HG03280 (cell line): ENCODE results near the gene MRC1.

ENCODE experiments used
- ATAC-seq: cut with Tn5 transposase; IDR thresholded peaks from one replicate; pipeline ENCODE4 v1.9.1; 2021; ENCODE audit warnings: mild to moderate bottlenecking, moderate library complexity; ENCODE audit not compliant: unreplicated experiment

The MRC1 gene

DNA sequence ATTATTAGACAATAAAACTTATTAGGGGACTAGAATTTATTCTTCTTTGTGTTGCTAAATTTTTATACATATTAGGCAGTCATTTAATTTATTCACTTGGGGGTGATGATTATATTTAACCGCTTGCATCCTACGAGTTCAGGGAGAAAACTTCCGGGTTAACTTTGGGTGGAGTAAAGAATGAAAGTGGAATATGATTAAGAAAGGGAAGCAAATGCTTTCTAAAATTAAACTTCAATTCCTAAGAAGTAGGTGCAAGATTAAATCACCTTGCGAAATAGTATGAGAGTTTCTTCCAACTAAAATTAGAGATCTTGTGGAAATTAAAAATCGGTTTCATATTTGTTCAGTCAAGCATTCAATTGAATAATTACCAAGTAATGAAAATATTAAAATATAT is 33.5 kb downstream of the MRC1 start:
- no peak for ATAC-seq

DNA sequence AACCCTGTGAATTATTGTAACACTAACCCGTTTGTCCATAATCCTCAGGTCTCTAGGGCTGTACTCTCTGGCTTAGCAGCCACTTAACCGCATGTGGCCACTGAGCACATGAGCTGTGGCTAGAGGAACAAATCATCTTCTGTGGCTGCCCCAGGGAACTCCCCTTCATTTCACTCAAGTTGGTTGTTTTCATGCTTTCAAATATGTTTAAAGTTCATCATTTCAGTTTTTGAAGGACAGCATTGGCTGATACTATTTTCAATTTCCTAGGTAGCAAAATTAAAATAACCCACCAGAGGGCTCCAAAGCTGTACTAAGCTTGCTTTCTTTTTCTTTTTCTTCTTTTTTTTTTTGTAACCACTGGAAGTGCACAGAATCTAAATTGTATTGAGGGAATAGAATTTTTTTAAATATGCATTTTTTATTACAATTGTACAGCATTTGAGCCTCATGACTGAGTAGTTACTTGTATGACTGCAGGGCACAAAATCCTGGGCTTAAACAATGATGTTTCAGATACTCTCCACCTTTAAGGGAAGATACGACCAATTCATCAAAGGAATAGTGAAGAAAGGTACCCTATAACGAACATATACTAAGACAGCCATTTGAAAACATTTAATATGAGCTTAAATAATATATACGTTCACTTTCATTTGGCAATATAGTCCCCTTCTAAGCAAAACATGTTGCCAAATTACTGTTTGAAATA is 38.6 kb downstream of the MRC1 start:
- no peak for ATAC-seq

GRCh38 chr10:17848646-17849045 is 39.5 kb downstream of the MRC1 start:
- no peak for ATAC-seq

- ATAC-seq: no peak
Measured at GRCh38 chr10:17850501-17850900, 41.4 kb downstream of the MRC1 start.

DNA sequence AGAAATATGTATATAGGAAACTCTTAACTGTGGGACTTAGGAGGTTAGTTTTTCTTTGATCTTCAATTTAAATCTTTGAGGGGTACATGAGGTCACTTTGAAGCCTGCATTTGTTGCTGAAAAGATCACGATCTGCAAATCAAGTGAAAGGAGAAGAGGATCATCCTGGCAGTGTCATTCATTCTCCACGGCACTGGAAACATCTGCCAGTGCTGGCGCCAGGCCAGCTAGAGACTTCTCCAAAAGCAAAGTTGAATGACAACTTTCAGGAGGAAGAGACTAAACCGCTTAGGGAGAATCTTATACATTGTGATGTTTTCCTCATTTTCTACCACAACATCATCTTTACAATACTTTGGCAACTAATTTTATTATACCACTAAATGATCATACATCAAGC is 42.5 kb downstream of the MRC1 start:
- no peak for ATAC-seq

GRCh38 chr10:17854044-17854652 is 45.0 kb downstream of the MRC1 start:
- peak; percentile 51 for ATAC-seq

- no peak for ATAC-seq
Measured at GRCh38 chr10:17857040-17857439, 47.9 kb downstream of the MRC1 start.

GRCh38 chr10:17859492-17860156 is 50.5 kb downstream of the MRC1 start:
- no peak for ATAC-seq

GRCh38 chr10:17861760-17862159 is 52.6 kb downstream of the MRC1 start:
- no peak for ATAC-seq

DNA sequence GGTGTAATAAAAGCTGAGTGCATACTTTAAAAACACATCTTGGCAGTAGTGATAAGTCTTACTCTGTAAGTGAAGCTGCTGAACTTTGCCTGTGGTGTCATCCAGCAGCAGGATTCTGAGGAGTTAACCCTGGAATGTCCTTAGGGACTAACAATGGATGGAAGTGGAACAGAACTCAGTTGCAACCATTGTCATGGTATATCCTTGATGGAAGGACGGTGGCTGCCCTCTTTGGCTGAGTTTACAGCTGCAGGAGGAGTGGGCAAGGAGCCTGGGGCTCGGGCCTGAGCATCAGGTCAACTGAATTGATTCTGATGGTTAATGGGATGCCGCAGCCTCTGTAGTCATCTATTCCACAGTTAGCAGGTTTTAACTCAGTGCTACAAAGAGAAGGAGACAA is 56.2 kb downstream of the MRC1 start:
- no peak for ATAC-seq

DNA sequence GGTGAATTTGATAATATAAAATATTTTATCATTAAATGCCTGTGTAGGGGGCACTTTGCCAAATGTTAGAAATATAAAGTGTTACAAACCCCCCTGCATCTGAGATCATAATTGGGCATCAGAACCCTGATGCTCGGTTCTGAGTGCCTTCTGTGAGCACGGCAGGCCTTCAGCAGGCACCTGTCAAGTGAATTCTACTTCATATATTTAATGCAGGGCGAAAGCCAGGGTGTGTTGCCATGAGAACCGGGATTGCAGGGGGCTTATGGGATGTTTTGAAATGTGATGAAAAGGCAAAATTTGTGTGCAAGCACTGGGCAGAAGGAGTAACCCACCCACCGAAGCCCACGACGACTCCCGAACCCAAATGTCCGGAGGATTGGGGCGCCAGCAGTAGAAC is 57.2 kb downstream of the MRC1 start:
- ATAC-seq: no peak

- no peak for ATAC-seq
Measured at GRCh38 chr10:17867056-17867455, 57.9 kb downstream of the MRC1 start.

- ATAC-seq: no peak
Measured at GRCh38 chr10:17871036-17871435, 61.9 kb downstream of the MRC1 start.

DNA sequence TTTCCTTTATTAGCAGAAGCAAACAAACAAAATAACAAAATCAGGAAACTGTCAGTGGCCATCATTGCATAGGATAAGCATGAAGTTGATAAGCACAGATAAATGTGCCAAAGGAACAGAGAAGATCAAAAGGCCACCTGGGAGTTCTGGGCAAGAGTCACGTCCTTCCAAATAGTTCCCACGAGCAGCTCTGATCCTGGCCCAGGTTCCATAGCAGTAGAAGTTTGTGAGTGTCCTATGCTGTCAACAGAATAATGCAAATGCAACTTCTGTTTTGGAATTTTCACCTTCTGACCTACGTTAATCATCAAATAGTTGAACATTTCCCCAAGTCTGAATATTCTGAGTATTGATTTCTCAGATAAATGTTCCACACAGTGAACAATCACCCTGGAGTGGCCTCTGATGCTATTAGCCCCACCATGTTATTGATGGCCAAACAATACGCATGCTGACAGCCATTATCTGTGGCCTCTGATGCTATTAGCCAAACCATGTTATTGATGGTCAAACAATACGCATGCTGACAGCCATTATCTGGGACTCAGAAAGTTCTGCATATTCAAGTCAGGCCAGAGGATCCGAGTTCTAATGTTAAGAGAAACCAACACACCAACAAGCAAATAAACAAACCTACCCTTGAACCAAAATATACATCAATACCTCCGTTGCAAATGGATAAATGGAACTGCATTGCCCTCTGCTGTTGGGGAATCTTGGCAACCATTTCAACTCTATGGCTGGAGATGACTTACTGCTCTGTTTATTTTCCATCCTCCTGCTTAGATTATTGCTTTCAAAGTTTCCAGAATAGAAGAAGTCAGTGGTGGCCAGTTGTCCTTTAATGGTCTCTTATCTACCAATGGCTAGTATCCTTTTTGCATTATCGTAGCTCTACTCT is 63.3 kb downstream of the MRC1 start:
- ATAC-seq: no peak

- ATAC-seq: no peak
Measured at GRCh38 chr10:17873946-17874345, 64.8 kb downstream of the MRC1 start.

- no peak for ATAC-seq
Measured at GRCh38 chr10:17877121-17877520, 68.0 kb downstream of the MRC1 start.

DNA sequence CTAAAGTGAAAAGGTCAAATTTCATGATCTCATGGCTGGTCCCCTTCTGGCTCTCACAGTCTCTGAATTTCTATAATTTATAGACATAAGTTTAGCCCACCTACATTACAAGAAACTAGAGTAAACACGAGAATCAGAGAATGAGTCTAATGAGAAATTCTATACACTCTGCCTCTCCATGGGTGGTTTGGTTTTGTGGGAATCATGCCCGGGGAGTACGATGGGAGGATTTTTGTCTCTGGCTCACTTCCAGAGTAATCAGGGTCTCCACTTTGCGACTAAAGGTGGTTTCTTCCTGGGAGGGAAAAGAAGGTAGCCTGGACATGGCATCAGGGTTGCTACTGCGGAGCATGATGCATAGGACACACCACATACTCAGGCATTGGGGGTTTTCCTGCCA is 69.7 kb downstream of the MRC1 start:
- no peak for ATAC-seq

DNA sequence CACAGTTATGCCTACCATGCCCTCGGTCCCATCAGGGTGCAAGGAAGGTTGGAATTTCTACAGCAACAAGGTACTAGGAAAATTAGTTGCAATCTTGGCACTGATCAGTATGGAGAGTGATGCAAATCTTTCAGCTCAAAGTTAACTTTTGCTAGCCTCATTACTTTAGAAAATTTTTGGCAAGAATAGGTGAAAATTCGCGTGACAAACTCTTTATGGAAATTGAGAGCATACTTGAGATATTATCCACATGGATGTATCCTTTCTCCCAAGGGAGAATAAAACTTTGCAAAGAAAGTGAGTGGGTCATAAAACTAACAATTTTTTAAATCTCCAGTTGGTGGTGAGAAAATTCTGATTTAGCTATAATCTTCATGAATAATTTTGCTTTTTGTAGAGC is 71.5 kb downstream of the MRC1 start:
- no peak for ATAC-seq

GRCh38 chr10:17882557-17882956 is 73.4 kb downstream of the MRC1 start:
- ATAC-seq: no peak

GRCh38 chr10:17883621-17884020 is 74.5 kb downstream of the MRC1 start:
- no peak for ATAC-seq

GRCh38 chr10:17888189-17888588 is 79.0 kb downstream of the MRC1 start:
- ATAC-seq: no peak
